Left kidney (tissue), 8 donors: ENCODE results near the gene ABT1. TPM values are rescaled to one million over a fixed set of nuclear protein-coding genes. Genes with fewer than 3 reads are reported as not detected.
"Not testable (repeated sequence)": the region's sequence is repeated elsewhere in the genome, so short reads cannot be mapped to it uniquely, and the experiment has no call there.

Source experiments
- DNase-seq: peaks from one replicate; pipeline ENCODE4 v3.0.0-alpha.2; 2013
- long read RNA-seq, 8 donors: transcript quantifications; one replicate each; lab custom pipeline, GENCODE V29; 2026
- polyA plus RNA-seq: library from polyadenylated mRNA; unstranded; fragments of 120-200 nt; gene quantifications from one replicate; pipeline ENCODE4 v1.2.1, GENCODE V29; 2013; ENCODE audit not compliant: insufficient read length

Gene ABT1
- polyA plus RNA-seq = 12.7 TPM
- long read RNA-seq, donor 1, transcript ABT1-201 (3 exons, 2,949 nt) = major isoform, 24 of 30 reads
- long read RNA-seq, donor 1, partial matches to known transcripts = 6 of 30 reads
- long read RNA-seq, donor 1, other reads (novel, unspliced or antisense) = 0 of 30 reads
- long read RNA-seq, donor 2, transcript ABT1-201 (3 exons, 2,949 nt) = major isoform, 20 of 38 reads
- long read RNA-seq, donor 2, partial matches to known transcripts = 18 of 38 reads
- long read RNA-seq, donor 2, other reads (novel, unspliced or antisense) = 0 of 38 reads
- long read RNA-seq, donor 3, transcript ABT1-201 (3 exons, 2,949 nt) = major isoform, 11 of 11 reads
- long read RNA-seq, donor 3, partial matches to known transcripts = 0 of 11 reads
- long read RNA-seq, donor 3, other reads (novel, unspliced or antisense) = 0 of 11 reads
- long read RNA-seq, donor 4, partial matches to known transcripts = 0 of 3 reads
- long read RNA-seq, donor 4, other reads (novel, unspliced or antisense) = 0 of 3 reads
- long read RNA-seq, donor 5, transcript ABT1-201 (3 exons, 2,949 nt) = major isoform, 44 of 49 reads
- long read RNA-seq, donor 5, partial matches to known transcripts = 5 of 49 reads
- long read RNA-seq, donor 5, other reads (novel, unspliced or antisense) = 0 of 49 reads
- long read RNA-seq, donor 6, transcript ABT1-201 (3 exons, 2,949 nt) = major isoform, 22 of 22 reads
- long read RNA-seq, donor 6, partial matches to known transcripts = 0 of 22 reads
- long read RNA-seq, donor 6, other reads (novel, unspliced or antisense) = 0 of 22 reads
- long read RNA-seq, donor 7, transcript ABT1-201 (3 exons, 2,949 nt) = major isoform, 31 of 31 reads
- long read RNA-seq, donor 7, partial matches to known transcripts = 0 of 31 reads
- long read RNA-seq, donor 7, other reads (novel, unspliced or antisense) = 0 of 31 reads
- long read RNA-seq, donor 8, transcript ABT1-201 (3 exons, 2,949 nt) = major isoform, 8 of 8 reads
- long read RNA-seq, donor 8, partial matches to known transcripts = 0 of 8 reads
- long read RNA-seq, donor 8, other reads (novel, unspliced or antisense) = 0 of 8 reads

DNA sequence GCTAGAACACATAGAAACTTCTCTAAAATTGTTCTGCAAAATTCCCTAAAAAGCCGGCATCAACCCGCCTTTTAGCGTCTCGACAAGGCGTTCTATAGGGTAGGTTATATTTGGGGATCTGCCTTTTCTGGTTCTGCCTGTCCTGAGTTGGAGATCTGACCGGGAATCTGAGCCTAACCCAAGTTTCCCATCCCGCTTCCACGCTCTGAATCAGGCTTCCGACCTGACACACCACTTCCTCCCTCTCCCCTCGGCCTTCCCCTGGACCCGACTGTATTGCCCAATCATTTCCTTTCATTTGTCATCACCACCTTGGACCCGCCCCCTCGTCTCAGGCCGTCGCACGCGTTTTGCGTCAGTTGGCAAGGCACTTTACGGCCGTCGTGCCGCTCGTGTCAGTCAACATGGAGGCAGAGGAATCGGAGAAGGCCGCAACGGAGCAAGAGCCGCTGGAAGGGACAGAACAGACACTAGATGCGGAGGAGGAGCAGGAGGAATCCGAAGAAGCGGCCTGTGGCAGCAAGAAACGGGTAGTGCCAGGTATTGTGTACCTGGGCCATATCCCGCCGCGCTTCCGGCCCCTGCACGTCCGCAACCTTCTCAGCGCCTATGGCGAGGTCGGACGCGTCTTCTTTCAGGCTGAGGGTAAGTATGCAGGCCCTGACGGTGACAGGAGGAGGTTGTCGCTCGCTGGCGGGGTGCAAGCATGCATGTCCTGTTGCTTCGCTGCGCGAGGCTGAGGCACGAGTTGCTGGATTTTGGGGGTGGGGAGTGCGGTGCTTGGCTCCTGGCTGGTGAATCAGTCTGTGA, at the start of gene ABT1:
Gene ABT1 (plus strand): TSS at position 375 of the 810 bp plus-strand sequence. CDS start 30 bp downstream, at position 405.
- DNase-seq = peak; percentile 98

GRCh38 chr6:26547363-26547762, 49.4 kb upstream of the ABT1 start:
- DNase-seq = not testable (repeated sequence)

GRCh38 chr6:26550250-26550993, 46.3 kb upstream of the ABT1 start:
- DNase-seq = no peak

- DNase-seq = no peak
Measured at GRCh38 chr6:26552205-26552604, 44.5 kb upstream of the ABT1 start.

- no peak for DNase-seq
Measured at GRCh38 chr6:26552640-26553188, 44.0 kb upstream of the ABT1 start.

DNA sequence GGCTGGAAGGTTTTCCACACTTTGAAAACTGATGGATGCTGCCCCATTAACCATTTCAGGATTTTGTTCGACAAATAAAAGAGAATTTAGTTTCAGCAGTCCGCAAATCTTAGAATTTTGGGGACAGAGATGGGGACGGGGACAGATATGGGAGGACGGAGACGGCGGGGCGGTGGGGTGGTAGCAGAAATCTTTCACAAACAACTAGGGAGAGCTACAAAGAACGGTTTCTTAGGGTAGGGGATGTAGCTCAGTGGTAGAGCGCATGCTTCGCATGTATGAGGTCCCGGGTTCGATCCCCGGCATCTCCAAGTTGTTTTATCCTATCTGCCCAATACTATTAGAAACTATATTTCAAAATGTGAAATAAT, 43.5 kb upstream of the ABT1 start:
- DNase-seq = peak; percentile 79

DNA sequence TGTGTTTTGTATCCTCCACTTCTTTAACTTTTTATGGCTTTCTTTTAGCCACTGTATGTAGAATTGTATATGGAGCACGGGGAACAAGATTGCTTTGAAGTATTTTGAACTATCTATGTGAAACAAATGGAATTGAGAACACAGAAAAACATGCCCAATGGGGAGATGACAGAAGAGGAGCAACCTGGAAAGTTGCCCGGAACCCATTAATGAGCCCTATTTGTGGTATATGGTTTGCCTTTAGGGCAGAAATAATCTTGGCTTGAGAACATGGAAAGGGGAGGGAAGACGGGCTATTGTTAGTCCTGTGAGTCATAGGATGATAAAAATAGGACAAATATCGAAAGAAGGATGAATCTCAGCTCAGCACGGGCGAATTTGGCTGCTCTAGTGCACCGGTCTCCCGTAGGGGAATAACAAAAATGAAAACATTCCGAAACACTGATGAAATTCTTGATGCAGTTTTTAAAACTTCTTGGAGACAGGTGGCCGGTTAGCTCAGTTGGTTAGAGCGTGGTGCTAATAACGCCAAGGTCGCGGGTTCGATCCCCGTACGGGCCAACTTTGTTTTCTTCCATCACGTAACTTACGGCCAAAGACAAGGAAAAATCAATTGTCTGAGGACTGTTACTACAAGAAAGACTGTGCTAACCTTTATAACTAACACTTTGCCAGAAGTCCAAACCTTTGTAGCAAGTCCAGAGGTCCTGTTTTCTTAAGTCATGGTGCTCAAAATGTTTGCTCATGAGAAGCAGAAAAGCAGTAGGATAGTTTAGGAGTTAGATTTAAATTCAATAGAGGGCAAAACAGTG, 42.9 kb upstream of the ABT1 start:
- DNase-seq = peak; percentile 85

- DNase-seq = no peak
Measured at GRCh38 chr6:26554447-26554696, 42.4 kb upstream of the ABT1 start.

GRCh38 chr6:26554697-26555504, 41.9 kb upstream of the ABT1 start:
- DNase-seq = no peak

GRCh38 chr6:26555505-26556262, 41.1 kb upstream of the ABT1 start:
- no peak for DNase-seq

DNA sequence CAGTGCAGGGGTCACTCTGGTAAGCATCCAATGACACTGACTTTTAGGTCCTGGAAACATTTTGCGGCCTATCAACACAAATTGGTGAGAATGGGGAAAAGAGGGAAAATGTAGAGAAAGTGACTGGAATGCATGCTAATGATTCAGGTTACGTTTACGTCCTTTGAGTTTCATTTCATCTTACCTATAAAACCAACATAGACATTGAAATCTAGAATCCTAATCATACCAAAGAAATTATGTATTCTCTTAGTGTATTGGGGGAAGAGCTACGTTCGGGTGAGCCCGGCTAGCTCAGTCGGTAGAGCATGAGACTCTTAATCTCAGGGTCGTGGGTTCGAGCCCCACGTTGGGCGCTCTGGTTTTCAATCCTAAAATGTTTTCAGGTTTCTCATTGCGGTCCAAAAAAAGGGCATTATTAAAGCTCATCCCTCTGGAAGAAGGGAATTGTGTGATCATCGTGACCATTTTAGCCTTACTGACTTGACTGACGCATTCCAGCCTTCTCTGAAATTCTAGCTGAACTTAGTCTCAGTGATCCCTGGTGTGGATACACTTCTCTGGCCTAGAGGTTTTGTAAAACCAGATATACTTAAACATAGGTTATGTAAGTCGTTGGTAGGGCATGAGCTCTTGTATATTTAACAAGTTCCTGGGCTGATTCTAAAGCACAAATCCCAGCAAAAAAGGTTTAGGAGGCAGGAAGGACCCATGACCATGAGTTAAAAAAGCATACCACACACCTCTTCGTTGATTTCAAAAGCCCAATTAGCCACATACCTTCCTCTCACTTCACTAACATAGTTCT, 40.3 kb upstream of the ABT1 start:
- no peak for DNase-seq

DNA sequence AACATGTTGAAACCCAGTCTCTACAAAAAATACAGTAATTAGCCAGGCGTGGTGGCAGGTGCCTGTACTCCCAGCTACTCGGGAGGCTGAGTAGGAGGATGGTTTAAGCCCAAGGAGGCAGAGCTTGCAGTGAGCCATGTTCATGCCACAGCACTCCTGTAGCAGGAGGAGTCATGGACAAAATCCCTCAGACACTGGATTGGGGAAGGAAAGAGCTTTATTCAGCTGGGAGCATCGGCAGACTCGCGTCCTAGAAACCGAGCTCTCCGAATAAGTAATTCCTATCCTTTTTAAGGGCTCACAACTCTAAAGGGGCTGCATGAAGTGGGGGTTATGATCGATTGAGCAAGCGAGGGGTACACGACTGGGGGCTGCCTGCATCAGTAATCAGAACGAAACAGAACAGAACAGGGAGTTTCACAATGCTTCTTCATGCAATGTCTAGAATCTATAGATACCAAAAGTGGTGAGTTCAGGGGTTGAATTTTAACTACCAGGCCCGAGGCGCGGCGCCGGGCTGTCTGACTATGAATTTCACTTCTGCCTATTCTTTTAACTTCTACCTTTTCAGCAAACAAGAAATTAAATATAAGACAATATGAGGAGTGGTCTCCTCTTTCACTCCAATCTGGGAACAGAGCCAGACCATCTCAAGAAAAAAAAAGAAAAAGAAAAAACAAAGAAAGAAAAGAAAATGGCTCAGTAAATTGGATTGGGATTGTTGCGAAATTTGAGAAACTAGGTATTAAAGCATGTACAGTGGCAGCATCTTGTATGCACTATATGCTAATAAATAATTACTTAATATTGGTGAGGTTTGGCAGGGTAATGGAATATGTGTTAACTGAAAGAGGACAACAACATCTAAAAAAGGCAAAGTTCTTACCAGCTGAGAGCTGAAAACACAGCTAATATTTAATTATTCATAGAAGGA, 35.0 kb upstream of the ABT1 start:
- no peak for DNase-seq

DNA sequence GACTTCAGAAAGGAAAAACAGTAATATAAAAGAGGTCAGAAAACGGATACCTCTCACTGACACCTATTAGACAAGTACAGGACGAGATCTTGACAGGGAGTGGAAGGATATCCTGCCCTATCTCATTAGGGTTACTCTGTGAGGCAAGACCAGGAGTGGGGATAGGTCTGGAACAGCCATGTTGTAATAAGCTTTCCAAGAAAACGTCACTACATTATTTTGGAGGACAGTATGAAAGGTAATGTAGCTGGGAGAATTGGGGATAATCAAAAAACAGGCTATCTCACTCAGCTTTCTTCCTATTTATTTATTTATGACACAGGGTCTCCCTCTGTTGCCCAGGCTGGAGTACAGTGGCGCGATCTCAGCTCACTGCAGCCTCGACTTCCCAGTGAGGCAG, 33.3 kb upstream of the ABT1 start:
- no peak for DNase-seq

GRCh38 chr6:26568601-26569432, 27.9 kb upstream of the ABT1 start:
- peak; percentile 98 for DNase-seq

GRCh38 chr6:26569433-26569764, 27.4 kb upstream of the ABT1 start:
- DNase-seq = no peak
